ENCODE results near the gene ERCC5. TPM values are rescaled to one million over a fixed set of nuclear protein-coding genes. Genes with fewer than 3 reads are reported as not detected.

The ERCC5 gene
- total and polyA plus RNA-seq, 9 of the 15 experiments (the other 6 are each of a cell fraction or from before 2014, with no cell fraction given): 7.4 to 43.1 (median 33.9) TPM

GRCh38 chr13:102872131-102872530, 26.3 kb downstream of the ERCC5 start:
- DNase-seq (ENCODE audit: extremely low read depth in 1 of 4, low spot score in 3 of 4): no peak
- Histone ChIP-seq H2AFZ (ENCODE audit: low read depth, low read length) (no peak overlapping the region), H3K4me2 (ENCODE audit: insufficient read depth, low read length) (no peak overlapping the region), H3K9ac (ENCODE audit: insufficient read depth in 1 of 2, low read depth in 2 of 2, low read length in 2 of 2) (no peak overlapping the region), H3K9me3 (replicated peaks; ENCODE audit: control insufficient read depth, insufficient read depth, low read depth, low read length) (no peaks in the 10 kb centered on the region), H3K4me1 (replicated peaks in 1 of 2; ENCODE audit: control insufficient read depth in 2 of 2, insufficient read depth in 2 of 2, low read length in 2 of 2) (no peaks in the 10 kb centered on the region), H3K27ac (ENCODE audit: extremely low read depth, low read depth, low read length) (no peak overlapping the region), H4K20me1 (replicated peaks; ENCODE audit: control insufficient read depth, insufficient read depth, low read length) (no peaks in the 10 kb centered on the region), H3K79me2 (ENCODE audit: control insufficient read depth, insufficient read depth, low read length) (no peaks in the 10 kb centered on the region; the same call in 2 of the 3 replicates), H3K36me3 (ENCODE audit: control insufficient read depth, insufficient read depth, low read length) (peaks cover 57% of the 10 kb centered on the region), H3K4me3 (no peak overlapping the region), H3K27me3 (ENCODE audit: control insufficient read depth in 2 of 2, insufficient read depth in 2 of 2, low read length in 2 of 2) (no peaks in the 10 kb centered on the region), H3K9me1 (ENCODE audit: control insufficient read depth, insufficient read depth, low read length) (no peaks in the 10 kb centered on the region)
- ATAC-seq: no peak
- 98% methylated on average over 7 of the region's 7 CpGs for WGBS (ENCODE audit: insufficient coverage, low coverage, missing lambda C conversion rate)
- no peak for TF ChIP-seq HNRNPUL1 (IDR thresholded peaks at IDR 0.05; ENCODE audit: low read length)
- no peak for TF ChIP-seq SUPT5H (IDR thresholded peaks at IDR 0.05)
- TF ChIP-seq NFATC3 (IDR thresholded peaks at IDR 0.05): no peak
- no peak for TF ChIP-seq POLR2AphosphoS2 (IDR thresholded peaks at IDR 0.05; ENCODE audit: low read length)
- TF ChIP-seq KAT8 (IDR thresholded peaks at IDR 0.05; ENCODE audit: low read depth): no peak
- TF ChIP-seq E2F4 (CRISPR knock-in tag; IDR thresholded peaks at IDR 0.05; ENCODE audit: low read depth): no peak
- TF ChIP-seq ZNF764 (CRISPR knock-in tag; IDR thresholded peaks at IDR 0.05; ENCODE audit: low read depth): no peak
- TF ChIP-seq ZNF507 (tag; conservative IDR thresholded peaks at IDR 0.05): no peak
- no peak for TF ChIP-seq ZFP1 (CRISPR knock-in tag; IDR thresholded peaks at IDR 0.05)
- TF ChIP-seq CC2D1A (IDR thresholded peaks at IDR 0.05): no peak
- no peak for TF ChIP-seq RFX1 (IDR thresholded peaks at IDR 0.05)
- ChIA-PET POLR2A (no interaction called here), CTCF (ENCODE audit: low intra/inter-chr PET ratio) (no interaction called here)
- in situ Hi-C loops (cut with MboI) (no loop called here), intact Hi-C loops (cut with micrococcal nuclease) (no loop called here)
- no TSS peak for BruUV-seq (replicated peaks)
- FAIRE-seq: no peak

Data from K562 (cell line).